ENCODE data around the gene ANGPTL7.
"Not testable (repeated sequence)": the region's sequence is repeated elsewhere in the genome, so short reads cannot be mapped to it uniquely, and the experiment has no call there.

Gene ANGPTL7, protein sequence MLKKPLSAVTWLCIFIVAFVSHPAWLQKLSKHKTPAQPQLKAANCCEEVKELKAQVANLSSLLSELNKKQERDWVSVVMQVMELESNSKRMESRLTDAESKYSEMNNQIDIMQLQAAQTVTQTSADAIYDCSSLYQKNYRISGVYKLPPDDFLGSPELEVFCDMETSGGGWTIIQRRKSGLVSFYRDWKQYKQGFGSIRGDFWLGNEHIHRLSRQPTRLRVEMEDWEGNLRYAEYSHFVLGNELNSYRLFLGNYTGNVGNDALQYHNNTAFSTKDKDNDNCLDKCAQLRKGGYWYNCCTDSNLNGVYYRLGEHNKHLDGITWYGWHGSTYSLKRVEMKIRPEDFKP

DNA sequence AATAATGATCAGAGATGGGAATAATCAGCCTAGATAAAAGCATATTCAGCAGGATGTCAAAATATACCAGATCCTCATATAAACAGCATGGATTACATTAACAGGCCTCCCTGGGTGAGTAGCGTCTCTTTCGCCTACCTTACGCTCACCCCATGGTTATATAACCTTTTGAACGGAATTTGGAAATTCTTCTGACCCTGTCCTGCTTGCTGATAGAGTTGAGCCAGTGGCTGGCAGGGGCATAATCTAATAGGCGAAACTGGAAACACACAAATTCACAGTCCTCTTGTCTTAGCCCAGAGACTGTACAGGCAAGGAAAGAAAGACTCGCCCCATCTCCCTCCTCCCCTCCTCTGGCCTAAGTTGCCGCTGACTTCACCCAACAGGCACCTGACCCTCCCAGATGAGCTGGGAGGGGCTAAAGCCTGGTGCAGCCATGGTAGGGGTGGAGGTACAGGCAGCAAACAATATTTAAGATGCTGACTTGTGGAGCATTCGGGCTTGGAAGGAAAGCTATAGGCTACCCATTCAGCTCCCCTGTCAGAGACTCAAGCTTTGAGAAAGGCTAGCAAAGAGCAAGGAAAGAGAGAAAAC lies at the start of gene ANGPTL7:
Gene ANGPTL7, plus strand, starts transcription at position 498 of the 594 bp plus-strand sequence. CDS start 225 bp downstream, outside the sequence.
- DNase-seq (ENCODE audit: low read depth): no peak

DNA sequence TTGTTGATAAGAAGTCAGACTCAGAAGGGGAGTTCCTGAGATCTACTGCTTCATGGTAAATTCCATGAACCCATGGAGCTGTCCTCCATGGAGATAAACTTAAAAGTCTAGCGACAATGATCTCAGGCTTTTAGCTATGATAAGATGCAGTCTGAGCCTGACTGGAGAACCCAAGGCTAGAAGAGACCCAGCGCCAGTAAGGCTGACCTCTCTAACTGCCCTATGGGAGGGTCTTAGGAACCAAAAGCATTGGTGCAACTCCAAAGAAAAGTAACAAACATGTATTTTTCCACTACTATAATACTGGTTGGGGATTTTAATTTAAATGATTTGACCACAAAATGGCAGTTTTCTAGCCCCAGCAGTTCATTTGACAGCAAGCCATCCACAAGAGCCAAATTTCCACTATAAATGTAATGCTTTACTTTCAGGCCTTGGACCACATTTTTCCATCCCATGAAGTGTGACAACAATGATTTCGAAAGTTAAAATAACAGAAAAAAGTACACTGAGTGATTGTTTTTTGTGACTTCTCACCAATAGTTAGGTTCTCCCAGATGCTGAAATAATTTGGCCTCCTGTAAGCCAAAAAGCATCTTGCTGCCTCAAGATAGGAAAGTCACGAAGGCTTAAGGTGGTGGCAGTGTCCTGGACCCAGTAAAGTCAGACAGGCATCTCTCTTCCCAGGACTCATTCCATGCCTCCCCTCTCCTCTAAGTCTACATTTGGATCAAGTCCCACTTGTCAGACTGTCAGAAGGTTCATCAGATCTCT lies 46.4 kb upstream of the ANGPTL7 start:
- no peak for DNase-seq (ENCODE audit: low read depth)

DNA sequence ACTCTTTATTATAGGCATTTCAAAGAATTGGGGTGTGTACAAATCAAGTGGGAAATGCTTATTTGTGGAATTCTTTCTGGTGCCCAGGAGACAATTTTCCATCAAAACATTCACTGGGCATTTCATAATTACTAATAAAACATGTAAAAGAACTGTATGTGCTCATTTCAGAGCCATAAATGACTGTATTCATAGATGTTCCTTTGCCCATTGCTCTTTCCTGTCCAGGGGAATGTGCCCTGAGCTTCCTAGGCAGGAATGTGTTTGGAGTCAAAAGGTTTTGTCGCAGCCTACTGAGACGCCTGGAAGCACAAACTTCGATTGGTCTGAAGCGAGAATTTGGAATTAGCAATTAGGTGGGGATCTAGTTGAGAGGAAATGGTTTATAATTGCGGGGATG lies 45.8 kb upstream of the ANGPTL7 start:
- no peak for DNase-seq (ENCODE audit: low read depth)

DNA sequence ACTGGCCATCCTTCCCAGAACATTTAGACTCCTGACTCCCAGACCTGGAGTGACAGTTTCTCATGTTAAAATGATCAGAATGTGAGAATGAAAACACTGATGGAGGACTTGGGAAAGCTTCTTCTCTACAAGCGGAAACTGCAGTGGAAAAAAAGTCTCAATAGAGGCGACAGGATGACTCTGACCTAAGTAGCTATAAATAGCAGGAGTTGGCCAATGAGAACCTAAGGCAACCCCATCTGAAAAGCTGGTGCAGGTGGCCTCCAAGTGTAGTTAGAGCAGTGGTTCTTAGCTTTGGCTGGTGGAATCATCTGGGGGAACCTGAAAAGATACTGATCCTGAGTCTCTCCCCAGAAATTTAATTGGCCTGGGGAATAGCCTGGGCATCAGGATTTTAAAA lies 45.2 kb upstream of the ANGPTL7 start:
- DNase-seq (ENCODE audit: low read depth): no peak

DNA sequence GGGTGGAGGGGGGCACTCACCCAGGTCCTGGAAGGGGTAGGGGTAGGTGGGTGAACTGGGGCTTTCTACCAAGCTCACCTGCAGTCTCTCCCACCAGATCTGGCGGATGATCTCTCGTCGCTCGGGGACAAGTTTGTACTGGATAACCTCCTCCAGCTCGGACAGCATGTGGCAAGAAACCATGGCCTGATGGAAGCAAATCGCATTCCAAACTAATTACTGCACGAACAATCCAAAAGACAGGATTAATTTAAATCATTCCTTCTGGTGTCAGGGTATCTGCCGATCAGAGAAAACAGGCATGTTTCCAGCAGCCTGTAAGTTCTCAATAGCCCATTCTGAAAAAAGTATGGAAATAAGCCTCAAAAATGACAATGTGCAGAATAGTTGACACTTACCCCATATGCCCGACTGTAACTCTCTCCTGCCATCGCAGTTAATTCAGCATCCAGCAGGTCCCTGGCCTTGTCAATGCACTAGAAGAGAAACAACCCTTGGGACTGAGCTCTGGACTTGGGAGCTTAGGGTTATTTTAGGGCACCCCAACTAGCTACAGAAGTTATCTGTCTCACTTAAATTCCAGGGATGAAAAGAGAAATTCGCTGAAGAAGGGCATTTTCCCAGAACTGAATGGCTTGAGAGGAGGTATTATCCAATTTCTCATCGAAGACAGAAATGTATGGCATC lies 44.4 kb upstream of the ANGPTL7 start:
- no peak for DNase-seq (ENCODE audit: low read depth)

DNA sequence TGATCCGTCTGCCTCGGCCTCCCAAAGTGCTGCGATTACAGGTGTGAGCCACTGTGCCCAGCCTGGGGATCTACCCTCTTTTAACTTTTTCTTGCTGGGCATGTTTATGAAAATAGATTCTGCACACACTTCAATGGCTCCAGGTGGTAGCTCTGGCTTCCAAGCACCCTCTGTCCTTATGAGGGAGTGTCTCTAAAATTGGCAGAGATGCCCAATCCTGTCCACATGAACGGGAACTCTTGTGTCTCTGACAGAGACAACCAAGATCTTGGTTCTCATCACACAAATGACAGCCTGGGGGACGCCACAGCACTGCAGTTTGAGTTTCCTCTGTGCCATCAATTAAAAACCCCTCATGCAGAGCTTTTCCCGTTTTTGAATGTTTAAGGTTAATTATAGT lies 43.4 kb upstream of the ANGPTL7 start:
- no peak for DNase-seq (ENCODE audit: low read depth)

DNA sequence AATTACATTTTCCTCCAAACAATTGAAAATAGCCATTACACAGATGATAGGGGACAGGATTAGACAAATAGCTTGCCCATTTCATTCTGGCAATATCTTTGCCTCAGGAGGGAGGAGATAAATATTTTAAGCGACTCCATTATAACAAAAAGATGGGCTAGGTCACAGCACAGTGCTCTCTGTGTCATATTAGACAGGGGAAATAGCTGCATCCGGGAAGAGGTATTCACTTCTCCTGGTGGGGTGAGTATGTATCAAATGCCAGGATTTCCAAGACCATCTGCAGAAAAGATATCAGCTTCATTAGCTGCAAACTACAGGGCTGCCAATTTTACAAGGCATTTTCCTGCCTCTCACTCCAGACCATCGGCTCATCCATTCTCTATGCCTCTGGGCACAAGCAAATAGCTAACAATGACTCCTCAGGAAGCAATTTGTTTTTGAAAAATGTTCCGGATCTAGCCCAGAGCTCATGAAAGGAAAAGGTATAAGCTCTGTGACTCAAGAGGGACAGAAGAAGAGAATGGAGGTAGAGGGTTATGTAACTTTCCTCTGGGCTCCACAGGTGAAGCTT lies 41.9 kb upstream of the ANGPTL7 start:
- no peak for DNase-seq (ENCODE audit: low read depth)

DNA sequence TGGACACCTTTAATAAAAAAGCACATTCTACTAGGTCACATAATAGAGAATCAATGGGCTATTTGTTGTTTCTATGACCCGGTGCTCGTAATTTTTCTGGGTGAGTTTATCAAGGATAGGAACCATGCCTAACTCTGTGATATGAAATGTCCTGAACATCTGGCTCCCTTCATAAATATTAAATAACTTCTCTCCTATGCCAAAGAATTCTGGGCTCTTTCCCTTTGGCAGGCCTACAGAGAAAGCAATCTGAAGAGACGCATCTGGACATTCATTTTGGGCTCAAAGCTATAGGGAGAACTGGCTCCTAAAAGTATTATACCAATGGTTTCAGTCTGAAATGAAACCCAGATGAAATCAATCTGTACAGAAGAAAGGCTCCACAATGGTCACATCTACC lies 38.8 kb upstream of the ANGPTL7 start:
- DNase-seq (ENCODE audit: low read depth): no peak

DNA sequence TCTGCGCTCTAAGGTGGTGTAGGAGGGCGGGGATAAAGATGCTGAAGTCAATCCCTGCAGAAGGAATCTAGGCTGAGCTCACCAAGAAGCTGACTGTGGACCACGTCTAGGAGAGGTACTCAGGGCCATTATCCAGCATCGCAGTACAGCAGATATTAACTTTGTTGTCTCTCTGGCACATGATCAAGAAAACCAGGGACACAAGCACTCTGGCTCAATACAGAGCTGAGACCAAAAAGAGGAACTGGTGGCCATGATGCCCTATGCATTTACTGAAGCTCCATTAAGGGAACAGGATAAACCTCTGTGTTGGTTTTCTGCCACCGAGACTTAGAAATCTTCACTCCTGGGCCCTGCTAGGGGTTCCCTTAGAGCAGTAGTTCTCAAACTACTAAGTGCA lies 38.0 kb upstream of the ANGPTL7 start:
- DNase-seq (ENCODE audit: low read depth): no peak

DNA sequence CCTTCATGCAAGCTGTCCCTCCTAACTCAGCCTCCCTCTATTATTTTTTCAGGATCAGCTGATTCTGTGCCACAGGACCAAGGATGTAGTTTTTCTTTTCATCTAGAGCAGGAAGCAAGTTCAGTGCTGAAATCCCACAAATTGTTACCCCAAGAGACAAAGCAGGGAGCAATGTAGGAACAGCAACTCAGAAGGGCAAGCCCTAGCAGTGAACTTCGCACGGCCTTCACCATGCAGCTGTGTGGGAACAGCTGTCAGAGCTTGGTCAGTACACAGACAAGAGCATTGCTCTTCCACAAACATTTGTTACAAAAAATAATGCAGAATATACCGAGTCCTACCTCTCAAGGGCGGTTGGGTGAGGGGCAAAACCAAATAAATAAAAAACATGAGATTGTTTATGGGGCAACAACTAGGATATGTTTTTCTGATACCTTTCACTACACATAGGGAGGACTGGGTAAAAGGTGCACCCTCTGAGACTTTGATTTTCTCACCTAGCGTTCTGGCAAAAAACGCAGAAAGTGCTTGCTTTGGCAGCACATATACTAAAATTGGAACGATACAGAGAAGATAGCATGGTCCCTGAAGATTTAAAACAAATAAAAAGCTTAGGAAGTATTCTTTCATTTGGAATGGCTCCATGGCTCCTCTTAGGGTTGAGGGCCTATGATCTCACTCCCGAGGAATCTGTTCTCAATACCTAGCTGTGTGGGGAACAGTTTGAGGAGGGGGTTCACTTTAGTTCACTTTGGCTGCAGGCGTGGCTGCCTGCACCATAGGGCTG lies 37.1 kb upstream of the ANGPTL7 start:
- no peak for DNase-seq (ENCODE audit: low read depth)

DNA sequence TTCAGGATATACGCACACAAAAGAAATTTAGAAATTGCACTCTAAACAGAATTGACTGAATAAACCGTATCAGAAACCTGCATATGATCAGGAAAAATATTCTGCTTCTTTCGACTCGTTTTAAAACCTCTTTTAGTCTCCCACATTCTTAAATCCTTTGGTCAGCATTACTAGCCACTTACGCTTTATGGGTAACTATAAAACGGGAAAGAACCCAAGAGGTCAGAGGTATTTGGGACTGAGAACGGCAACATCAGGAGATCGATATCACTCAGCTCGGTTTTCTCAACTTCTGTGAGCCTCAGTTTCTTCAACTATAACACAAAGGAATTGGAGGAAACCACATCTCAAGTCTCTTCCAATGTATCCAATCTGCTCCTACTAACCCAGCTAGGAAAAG lies 36.4 kb upstream of the ANGPTL7 start:
- no peak for DNase-seq (ENCODE audit: low read depth)

DNA sequence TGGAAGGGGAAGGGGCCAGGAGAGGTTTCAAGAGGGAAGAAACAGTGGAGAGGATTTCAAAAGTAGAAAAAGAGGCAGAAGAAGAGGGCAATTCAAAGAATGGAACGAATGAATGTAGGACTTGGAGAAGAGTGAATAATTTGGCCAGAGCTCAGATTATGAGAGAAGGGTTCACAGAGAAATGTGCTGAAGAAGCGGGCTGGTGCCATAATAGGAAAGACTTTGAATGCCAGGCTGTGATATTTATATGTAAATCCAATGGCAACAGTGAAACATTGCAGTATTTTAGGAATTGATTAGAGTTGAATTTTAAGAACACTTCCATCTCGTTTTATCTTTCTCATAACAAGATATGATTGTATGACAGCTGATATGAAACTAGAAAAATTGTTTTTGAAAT lies 36.0 kb upstream of the ANGPTL7 start:
- no peak for DNase-seq (ENCODE audit: low read depth)

DNA sequence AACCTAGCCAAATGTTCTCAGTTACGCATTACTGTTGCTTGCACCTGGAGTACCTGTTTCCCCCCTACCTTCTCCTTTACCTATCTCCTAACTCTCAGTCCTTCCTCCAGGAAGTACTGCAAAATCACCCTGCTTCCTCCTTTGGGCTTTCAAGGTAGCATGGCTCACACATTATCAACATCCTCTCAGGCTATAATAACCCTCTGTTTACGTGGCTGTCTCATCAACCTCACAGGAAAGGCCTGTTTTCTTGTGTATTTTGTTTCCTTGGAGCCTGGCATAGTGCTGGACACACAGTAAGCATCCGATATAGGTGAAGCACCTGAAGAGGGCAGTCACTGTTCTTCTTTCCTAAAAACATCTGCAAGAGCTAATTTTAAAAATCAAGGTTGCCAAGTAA lies 32.7 kb upstream of the ANGPTL7 start:
- no peak for DNase-seq (ENCODE audit: low read depth)

DNA sequence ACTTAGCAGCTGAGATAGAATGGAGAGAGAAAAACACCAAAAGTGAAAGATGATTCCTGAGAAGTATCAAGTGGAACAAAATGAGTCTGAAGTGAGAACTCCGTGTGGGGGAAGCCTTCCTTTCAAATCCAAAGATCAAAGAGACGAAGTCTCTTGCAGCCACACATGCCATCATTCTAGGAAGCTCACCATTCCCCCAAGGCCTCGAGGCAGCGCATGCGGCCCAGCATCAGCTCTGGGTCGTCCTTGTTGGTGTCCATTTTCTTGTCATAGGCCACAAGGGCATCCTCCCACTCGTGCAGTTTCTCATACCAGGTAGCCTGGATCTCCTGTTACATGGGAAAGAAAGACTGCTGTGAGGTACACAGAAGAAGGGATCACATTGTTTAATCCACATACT lies 32.2 kb upstream of the ANGPTL7 start:
- no peak for DNase-seq (ENCODE audit: low read depth)

DNA sequence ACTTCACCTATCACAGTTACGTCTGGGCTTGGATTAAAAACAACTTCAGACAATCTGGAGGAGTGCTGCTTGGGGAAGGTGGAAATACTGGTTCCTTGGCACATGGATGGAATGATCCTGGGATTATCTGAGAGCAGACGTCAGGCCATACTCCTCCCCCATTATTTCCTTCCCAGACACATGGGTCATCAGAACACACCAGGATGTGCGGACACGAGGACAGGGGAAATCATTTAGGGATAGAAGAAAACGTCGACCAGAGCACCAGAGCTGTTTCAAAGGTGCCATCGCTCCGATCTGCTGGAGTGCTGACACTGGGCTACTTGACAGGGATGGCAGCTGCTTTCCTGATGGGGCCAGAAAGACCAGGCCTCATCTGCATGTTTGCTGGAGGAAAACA lies 31.8 kb upstream of the ANGPTL7 start:
- DNase-seq (ENCODE audit: low read depth): no peak

DNA sequence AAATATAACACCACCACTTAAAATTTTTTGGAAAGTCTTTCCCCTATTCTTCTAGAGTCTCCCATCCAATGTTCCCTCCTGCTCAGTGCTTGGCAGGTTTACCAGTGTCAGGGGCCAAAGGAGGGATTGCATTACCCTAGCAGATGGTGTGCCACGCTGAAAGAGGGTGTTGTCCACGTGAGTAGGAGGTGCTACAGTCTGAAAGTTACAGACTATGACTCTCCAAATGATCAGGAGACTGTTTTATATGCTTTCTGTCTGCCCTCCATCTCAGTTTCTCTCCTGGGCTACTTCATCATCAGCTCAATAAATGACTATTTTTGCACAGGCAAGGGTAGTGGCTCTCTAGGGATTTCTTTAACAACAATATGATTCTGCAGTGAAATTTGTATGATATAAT lies 31.3 kb upstream of the ANGPTL7 start:
- DNase-seq (ENCODE audit: low read depth): no peak

DNA sequence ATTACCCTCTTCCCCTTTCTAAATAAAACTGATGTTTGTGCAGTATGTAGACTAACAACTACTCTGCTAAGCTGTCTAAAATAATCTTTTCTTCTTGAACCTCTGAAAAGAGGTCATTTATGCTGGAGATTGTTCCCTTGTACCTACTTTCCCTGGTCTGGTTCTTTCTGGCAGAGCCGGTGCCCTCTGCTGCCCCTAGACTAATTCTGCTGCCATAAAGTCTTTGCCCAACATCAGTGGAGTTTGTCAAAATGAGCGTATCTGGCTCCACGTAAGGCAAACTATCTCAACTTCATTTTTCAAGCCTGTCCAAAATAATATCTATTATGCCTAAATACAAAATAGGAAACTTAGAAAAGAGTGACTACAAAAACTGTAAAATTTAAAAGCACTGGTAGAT lies 30.9 kb upstream of the ANGPTL7 start:
- no peak for DNase-seq (ENCODE audit: low read depth)

DNA sequence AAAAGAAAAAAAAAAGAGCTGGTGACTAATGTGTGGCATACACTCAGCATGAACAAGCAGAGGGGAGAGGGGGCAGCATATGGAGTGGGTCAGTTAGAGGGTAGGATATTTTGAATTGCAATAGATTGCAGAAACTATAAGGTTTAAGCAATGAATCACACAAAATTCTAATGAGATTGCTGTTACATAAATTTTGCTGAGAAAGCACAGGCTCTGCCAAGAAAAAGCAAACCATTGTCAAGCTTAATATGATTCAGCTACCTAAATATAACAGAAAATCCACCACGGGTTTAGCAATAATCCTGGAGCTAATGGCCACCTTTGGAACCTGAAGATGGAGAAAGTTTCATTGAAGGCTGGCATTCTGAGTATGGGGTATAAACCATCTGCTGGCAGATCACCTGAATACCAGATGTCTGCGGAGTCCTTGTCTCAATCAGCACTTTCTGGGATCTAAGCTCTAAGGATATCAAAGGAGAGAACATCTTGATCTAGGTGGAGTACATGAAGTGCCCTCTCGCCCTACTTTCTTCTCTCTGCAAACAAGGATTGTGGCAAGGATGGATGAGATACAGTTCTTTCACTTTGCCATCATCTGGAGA lies 30.3 kb upstream of the ANGPTL7 start:
- DNase-seq (ENCODE audit: low read depth): no peak

DNA sequence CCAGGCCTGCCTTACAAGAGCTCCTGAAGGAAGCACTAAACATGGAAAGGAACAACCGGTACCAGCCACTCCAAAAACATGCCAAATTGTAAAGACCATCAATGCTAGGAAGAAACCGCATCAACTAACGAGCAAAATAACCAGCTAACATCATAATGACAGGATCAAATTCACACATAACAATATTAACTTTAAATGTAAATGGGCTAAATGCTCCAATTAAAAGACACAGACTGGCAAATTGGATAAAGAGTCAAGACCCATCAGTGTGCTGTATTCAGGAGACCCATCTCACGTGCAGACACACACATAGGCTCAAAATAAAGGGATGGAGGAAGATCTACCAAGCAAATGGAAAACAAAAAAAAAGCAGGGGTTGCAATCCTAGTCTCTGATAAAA lies 26.4 kb upstream of the ANGPTL7 start:
- not testable (repeated sequence) for DNase-seq (ENCODE audit: low read depth)

DNA sequence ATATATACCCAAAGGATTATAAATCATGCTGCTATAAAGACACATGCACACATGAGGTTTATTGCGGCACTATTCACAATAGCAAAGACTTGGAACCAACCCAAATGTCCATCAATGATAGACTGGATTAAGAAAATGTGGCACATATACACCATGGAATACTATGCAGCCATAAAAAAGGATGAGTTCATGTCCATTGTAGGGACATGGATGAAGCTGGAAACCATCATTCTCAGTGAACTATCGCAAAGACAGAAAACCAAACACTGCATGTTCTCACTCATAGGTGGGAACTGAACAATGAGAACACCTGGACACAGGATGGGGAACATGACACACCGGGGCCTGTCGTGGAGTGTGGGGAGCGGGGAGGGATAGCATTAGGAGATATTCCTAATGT lies 22.4 kb upstream of the ANGPTL7 start:
- DNase-seq (ENCODE audit: low read depth): not testable (repeated sequence)

DNA sequence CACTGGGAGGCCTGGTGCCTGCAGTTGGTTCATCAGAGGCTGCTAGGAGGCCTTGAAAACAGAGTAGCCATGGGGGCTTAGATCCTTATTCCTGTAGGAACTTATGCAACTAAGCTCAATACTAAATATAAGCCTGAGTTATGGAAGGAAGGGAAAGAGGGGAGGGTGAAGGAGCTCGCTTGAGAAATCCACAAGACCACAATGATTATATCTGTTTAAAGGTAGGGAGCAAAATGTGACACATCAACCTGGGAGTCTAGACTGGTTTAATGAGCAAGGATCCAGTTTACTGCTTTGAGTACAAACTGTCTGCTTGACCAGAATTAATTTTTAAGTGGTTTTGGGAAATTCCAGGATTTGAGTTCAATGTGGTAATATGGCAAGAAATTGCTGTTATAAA lies 20.4 kb upstream of the ANGPTL7 start:
- DNase-seq (ENCODE audit: low read depth): no peak

All from stimulated activated CD4-positive, alpha-beta T cell treated with anti-CD3 and anti-CD28 coated beads, Interleukin-2, amount 100 ng/mL, for 4 hours (primary cell).